HG02852 (cell line): ENCODE data around the gene CDC42SE1.
"Not testable (repeated sequence)": the region's sequence is repeated elsewhere in the genome, so short reads cannot be mapped to it uniquely, and the experiment has no call there.

Experiments used
- ATAC-seq: cut with Tn5 transposase; IDR thresholded peaks from one replicate; pipeline ENCODE4 v1.9.1; 2021; ENCODE audit warnings: mild to moderate bottlenecking, moderate library complexity; ENCODE audit not compliant: unreplicated experiment

CDC42SE1 gene, protein sequence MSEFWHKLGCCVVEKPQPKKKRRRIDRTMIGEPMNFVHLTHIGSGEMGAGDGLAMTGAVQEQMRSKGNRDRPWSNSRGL

DNA sequence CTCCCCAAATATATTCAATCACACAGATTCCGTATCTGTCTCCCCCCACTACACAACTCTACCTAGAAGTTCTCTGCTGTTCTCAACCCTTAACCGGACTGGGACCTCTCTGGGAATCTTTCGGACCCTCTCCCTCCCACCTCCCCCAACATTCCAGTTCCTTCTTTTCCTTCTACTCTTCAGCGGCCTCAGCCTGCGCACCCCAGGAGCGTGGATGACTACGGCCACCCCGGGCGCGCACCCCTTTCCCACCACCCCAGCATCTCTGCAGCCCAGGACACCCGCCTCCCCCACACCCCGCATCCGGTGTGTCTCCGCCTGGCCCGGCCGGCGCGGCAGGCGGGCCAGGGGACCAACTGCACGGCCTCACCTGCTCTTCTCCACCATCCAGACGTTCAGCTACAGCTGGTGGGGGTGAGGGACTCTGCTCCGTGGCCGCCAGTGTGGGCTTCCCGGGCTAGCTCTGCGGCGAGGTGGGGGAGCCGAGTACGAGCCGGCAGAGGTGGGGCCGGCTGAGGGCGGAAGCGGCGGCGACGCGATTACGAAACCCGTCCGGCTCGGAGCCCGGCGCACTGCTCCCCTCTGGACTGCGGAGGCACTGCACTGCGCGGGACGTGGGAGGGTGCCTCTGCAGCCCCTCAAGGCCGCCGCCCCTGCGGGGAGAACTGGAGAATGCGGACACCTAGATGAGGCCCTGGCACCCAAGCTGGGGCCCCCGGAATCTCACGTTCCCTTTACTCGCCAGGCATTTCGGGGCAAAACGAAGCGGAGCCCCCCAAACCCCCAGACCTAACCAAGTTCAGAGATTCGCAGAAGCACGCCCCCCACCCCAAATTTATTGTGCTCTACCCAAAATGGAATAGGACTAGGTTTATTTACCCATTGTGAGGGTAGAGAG is at the start of gene CDC42SE1:
Gene CDC42SE1 (minus strand): TSS at position 514 of the 898 bp plus-strand sequence. CDS start 3,892 bp downstream, outside the sequence.
- ATAC-seq: peak; percentile 79

- no peak for ATAC-seq
Measured at GRCh38 chr1:151108331-151108730, 48.9 kb upstream of the CDC42SE1 start.

DNA sequence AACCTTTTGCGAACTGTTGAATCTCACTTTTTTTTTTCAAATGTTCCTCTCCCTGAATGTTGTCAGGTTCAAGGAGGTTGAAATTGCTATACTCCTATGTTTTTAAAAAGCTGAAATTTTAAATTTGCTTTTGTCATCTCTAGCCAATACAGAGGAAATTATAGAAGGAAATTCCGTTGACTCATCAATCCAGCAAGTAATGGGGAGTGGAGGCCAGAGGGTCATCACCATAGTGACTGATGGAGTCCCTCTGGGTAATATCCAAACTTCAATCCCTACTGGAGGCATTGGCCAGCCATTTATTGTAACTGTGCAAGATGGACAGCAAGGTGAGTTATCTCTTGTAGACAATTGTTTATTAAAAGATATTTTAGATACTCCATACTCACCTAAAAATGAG is 47.5 kb upstream of the CDC42SE1 start:
- no peak for ATAC-seq

- ATAC-seq: no peak
Measured at GRCh38 chr1:151104630-151105029, 45.2 kb upstream of the CDC42SE1 start.

DNA sequence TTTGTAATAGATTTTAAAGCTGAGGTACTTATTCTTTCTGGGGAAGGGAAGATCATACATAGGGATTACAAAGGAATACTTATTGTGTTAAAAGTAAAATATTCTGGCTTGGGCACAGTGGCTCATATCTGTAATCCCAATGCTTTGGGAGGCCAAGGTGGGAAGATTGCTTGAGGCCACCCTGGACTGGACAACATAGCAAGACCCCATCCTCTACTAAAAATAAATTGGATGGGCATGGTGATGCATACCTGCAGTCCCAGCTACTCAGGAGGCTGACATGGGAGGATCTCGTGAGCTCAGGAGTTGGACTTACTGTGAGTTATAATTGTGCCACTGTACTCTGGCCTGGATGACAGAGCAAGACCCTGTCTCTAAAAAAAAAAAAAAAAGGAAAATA is 38.7 kb upstream of the CDC42SE1 start:
- no peak for ATAC-seq

DNA sequence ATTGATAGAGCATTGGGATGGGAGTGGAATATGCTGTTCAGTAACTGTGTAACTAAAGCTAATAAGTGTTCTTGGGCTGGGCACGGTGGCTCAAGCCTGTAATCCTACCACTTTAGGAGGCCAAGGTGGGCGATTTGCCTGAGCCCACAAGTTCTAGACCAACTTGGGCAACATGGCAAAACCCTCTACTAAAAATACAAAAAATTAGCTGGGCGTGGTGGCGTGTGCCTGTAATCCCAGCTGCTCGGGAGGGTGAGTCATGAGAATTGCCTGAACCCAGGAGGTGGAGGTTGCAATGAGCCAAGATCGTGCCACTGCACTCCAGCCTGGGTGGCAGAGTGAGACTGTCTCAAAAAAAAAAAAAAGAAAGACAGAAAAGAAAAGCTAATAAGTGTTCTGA is 38.0 kb upstream of the CDC42SE1 start:
- ATAC-seq: not testable (repeated sequence)

DNA sequence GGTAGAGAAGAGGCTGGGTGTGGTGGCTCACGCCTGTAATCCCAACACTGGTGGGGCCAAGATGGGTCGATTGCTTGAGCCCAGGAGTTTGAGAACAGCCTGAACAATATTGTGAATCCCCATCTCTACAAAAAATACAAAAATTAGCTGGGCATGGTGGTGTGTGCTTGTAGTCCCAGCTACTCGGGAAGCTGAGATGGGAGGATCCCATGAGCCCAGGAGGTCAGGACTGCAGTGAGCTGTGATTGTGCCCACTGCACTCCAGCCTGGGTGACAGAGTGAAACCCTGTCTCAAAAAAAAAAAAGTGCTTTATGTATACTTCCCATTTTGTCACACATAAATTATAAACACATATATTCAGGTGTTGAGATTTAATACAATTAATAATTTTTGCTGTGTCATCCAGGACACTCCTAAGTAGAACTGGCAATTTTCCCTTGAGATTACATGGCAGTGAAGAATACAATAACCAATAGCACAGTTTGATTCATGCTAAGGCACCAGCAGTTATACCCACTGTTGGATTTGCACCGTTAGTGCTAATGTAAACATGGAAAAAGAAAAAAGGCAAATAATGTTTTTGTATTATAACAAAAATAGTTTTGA is 26.6 kb upstream of the CDC42SE1 start:
- no peak for ATAC-seq

- no peak for ATAC-seq
Measured at GRCh38 chr1:151072224-151072623, 12.8 kb upstream of the CDC42SE1 start.

GRCh38 chr1:151070474-151071276 is 11.3 kb upstream of the CDC42SE1 start, which contains the start of gene GABPB2:
TSS of gene GABPB2 (plus strand) at chr1:151070761. CDS start at chr1:151088190, 17,429 bp downstream.
- peak; percentile 73 for ATAC-seq

DNA sequence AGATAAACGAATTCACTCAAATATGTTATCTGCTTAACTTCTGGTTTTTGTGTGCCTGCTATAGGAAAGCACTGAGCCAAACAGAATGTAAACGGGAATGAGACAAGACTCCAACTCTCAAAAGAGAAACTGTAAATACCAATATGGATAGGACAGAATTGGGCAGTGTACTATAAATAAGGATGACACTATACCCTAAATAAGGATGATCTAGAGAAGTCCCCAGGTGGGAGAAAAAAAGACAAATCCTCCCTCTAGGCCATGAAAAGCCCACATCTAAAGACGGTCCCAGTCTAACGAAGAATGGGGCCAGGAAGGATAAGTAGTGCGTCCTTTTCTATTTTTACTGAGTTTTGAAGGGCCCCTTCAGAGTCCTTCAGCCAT is 9.7 kb upstream of the CDC42SE1 start:
- ATAC-seq: no peak

- ATAC-seq: no peak
Measured at GRCh38 chr1:151067185-151067584, 7.8 kb upstream of the CDC42SE1 start.

- ATAC-seq: no peak
Measured at GRCh38 chr1:151065089-151065645, 5.7 kb upstream of the CDC42SE1 start.

DNA sequence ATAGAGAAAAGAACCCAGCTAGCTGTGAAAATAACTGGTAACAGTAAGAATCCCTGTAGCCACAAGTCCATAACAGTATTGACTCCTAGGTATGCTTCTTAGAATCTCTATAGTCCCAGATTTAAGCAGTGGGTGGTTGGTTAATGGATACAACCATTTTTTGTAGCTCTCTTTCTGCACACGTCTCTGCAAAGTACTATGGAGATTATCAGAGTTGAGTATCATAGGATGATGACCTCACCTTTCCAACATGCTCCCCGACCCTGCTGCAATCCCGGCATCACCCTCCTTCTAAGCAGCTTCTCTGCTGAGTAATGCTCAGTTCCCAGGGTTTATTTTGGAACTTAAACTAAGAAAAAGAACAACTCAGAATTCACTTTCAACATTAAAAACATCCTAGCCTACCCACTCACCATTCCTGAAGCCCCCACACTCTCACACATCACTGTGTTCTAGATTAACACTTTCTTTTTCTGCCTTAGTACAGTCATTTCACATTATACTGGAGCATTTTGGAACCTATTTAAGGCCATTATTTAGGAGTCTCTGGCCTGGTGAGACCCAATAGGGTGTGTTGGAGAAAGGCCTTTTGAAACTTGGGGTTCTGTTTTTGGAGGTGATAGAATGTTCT is 3.4 kb upstream of the CDC42SE1 start:
- no peak for ATAC-seq

DNA sequence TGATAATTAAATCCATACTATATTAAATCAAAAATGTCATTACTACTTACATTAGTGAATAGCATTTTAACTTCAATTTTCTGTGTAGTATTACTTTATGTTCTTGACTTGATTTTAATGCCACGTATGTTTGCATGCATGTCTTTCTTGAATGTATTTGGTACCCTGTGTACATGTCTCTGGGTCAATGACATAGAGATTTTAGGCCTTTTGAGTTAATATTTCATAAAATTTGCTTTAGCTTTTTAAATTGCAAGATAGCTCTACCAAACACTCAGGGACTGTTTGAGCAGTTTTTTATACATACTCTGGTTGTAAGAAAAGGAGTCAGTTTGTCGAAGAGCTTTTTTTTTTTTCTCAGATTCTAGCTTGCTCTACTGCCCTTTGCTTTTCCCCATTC is 2.3 kb upstream of the CDC42SE1 start:
- ATAC-seq: no peak

- ATAC-seq: no peak
Measured at GRCh38 chr1:151060657-151061421, 1.4 kb upstream of the CDC42SE1 start.

DNA sequence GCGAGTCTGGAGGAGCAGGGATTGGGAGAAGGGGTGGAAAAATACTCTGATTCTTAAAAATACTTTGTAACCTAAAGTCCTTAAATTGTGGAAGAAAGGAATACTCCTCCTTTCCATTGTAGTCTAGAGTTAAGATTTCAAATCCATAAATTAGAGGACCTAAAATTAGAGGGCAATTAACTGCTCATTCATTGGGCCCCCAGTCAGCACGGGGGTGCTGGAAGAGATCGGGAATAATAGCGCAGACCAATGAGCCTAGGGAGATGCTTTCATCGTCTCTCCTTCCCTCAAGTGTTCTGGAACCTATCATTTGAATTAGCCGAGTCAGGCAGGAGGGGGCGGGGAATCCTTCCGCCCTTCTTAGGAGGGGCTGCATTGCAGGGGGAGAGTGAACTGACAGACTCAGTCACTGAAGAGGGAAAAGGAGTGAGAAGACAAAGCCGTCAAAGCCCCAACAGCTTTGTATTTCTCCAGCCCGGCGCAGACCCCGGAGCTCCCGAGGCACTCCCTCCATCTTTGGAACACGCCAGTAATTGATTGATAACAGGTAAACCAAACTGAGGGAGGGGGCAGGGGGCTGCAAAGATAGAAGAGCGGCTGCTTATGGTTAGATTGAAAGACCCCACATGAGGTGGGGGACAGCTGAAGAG is 710 bp upstream of the CDC42SE1 start, which contains the start of gene MLLT11:
Gene MLLT11 (plus strand): TSS at position 391 of the 650 bp plus-strand sequence. CDS start 6,828 bp downstream, outside the sequence.
- ATAC-seq: no peak

- ATAC-seq: no peak
Measured at GRCh38 chr1:151058692-151059091, 730 bp downstream of the CDC42SE1 start.

DNA sequence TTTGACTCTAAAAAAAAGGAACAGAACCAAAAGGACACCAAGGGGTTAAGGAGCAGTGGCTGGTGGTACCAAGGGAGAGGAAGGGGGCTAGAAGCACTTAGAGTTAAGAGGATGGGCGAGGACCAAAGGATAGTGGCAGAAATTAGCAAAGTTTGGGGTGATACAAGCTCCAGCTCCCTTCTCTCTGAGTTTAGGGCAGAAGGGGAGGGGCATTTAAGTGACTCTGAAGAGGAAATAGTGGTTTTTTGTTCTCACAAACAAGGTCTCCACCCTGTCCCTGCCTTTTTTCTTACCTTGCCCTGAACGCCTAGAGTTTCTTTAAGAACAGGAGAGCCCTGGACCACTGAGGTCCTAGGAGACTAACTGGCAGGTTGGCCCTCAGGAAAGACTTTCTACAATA is 3.3 kb downstream of the CDC42SE1 start:
- no peak for ATAC-seq

GRCh38 chr1:151055581-151055980 is 3.8 kb downstream of the CDC42SE1 start:
- no peak for ATAC-seq
